Parathyroid adenoma (tissue), 2 donors: ENCODE results near the gene PRKCH.

Source experiments
- H2AFZ ChIP-seq: fragments of 300-600 bp; sonication (generic); one replicate; pipeline ENCODE4 v1.7.0; 2017; ENCODE audit warnings: antibody characterized with exemption, mild to moderate bottlenecking
- H3K27ac ChIP-seq: fragments of 300-600 bp; sonication (generic); one replicate; pipeline ENCODE4 v1.7.0; 2017
- H3K27me3 ChIP-seq: fragments of 300-600 bp; sonication (generic); one replicate; pipeline ENCODE4 v1.7.0; 2017; ENCODE audit warnings: low read length; ENCODE audit not compliant: control insufficient read depth, insufficient read depth
- H3K36me3 ChIP-seq: fragments of 300-600 bp; sonication (generic); one replicate; pipeline ENCODE4 v1.7.0; 2017; ENCODE audit warnings: low read length; ENCODE audit not compliant: control insufficient read depth, insufficient read depth
- H3K4me1 ChIP-seq: fragments of 300-600 bp; sonication (generic); one replicate; pipeline ENCODE4 v1.7.0; 2017; ENCODE audit warnings: control low read depth
- H3K4me2 ChIP-seq: fragments of 300-600 bp; sonication (generic); one replicate; pipeline ENCODE4 v1.7.0; 2017; ENCODE audit warnings: low read length
- H3K4me3 ChIP-seq: fragments of 300-600 bp; sonication (generic); one replicate; pipeline ENCODE4 v1.7.0; 2017; ENCODE audit warnings: low read depth, low read length
- H3K79me2 ChIP-seq: fragments of 300-600 bp; sonication (generic); one replicate; pipeline ENCODE4 v1.7.0; 2017; ENCODE audit warnings: control low read depth
- H3K9ac ChIP-seq: fragments of 300-600 bp; sonication (generic); one replicate; pipeline ENCODE4 v1.7.0; 2017; ENCODE audit warnings: mild to moderate bottlenecking
- H3K9me3 ChIP-seq: fragments of 300-600 bp; sonication (generic); one replicate; pipeline ENCODE4 v1.7.0; 2017; ENCODE audit warnings: low read length; ENCODE audit not compliant: control insufficient read depth
- CTCF ChIP-seq: fragments of 300-600 bp; sonication (generic); IDR thresholded peaks from one replicate; pipeline ENCODE4 v1.7.0; 2017; ENCODE audit warnings: antibody characterized with exemption, mild to moderate bottlenecking
- donor health status: primary hyperparathyroidism.

Gene PRKCH

GRCh38 chr14:61504901-61505300, 183.5 kb downstream of the PRKCH start:
- no peak overlapping the region for H3K4me3 ChIP-seq
- H3K4me2 ChIP-seq = no peak overlapping the region
- peak overlapping the region; percentile 54 for H2AFZ ChIP-seq
- H3K9me3 ChIP-seq = no peaks in the 10 kb centered on the region
- H3K9ac ChIP-seq = no peak overlapping the region
- peaks cover 5% of the 10 kb centered on the region for H3K4me1 ChIP-seq
- H3K36me3 ChIP-seq = no peaks in the 10 kb centered on the region
- H3K27me3 ChIP-seq = no peaks in the 10 kb centered on the region
- TF ChIP-seq CTCF = no peak
- no peaks in the 10 kb centered on the region for H3K79me2 ChIP-seq
- H3K27ac ChIP-seq = peak overlapping the region; percentile 39

- Histone ChIP-seq H3K79me2 (no peaks in the 10 kb centered on the region), H3K9ac (no peak overlapping the region), H3K4me1 (peaks cover 12% of the 10 kb centered on the region), H3K4me2 (no peak overlapping the region), H3K27me3 (no peaks in the 10 kb centered on the region), H3K4me3 (no peak overlapping the region), H3K9me3 (no peaks in the 10 kb centered on the region), H3K36me3 (no peaks in the 10 kb centered on the region), H2AFZ (no peak overlapping the region), H3K27ac (no peak overlapping the region)
- no peak for TF ChIP-seq CTCF
These were observed 184.7 kb downstream of the PRKCH start for GRCh38 chr14:61505815-61506809.

GRCh38 chr14:61508526-61508925, 187.1 kb downstream of the PRKCH start:
- no peak overlapping the region for H3K9ac ChIP-seq
- no peak overlapping the region for H3K4me3 ChIP-seq
- no peak for TF ChIP-seq CTCF
- H2AFZ ChIP-seq = no peak overlapping the region
- H3K9me3 ChIP-seq = no peaks in the 10 kb centered on the region
- H3K36me3 ChIP-seq = no peaks in the 10 kb centered on the region
- peaks cover 32% of the 10 kb centered on the region for H3K4me1 ChIP-seq
- no peaks in the 10 kb centered on the region for H3K79me2 ChIP-seq
- no peak overlapping the region for H3K27ac ChIP-seq
- H3K27me3 ChIP-seq = no peaks in the 10 kb centered on the region
- H3K4me2 ChIP-seq = peak overlapping the region; percentile 15

GRCh38 chr14:61510736-61511557, 189.6 kb downstream of the PRKCH start:
- Histone ChIP-seq H3K9ac (no peak overlapping the region), H3K79me2 (no peaks in the 10 kb centered on the region), H3K27me3 (no peaks in the 10 kb centered on the region), H3K4me1 (peaks cover 38% of the 10 kb centered on the region), H3K36me3 (no peaks in the 10 kb centered on the region), H3K27ac (peak overlapping the region; percentile 83), H3K4me2 (peak overlapping the region; percentile 14), H3K4me3 (no peak overlapping the region), H3K9me3 (no peaks in the 10 kb centered on the region), H2AFZ (peak overlapping the region; percentile 55)
- TF ChIP-seq CTCF = no peak
